ENCODE data around the gene MSH5.

Gene MSH5

GRCh38 chr6:31770860-31771259 is 31.1 kb downstream of the MSH5 start:
- Histone ChIP-seq H3K9me3 (ENCODE audit: low read length) (no peaks in the 10 kb centered on the region), H3K27ac (ENCODE audit: low read depth, low read length, poor library complexity, severe bottlenecking) (no peak overlapping the region), H3F3A (ENCODE audit: insufficient read depth, low read length) (no peaks in the 10 kb centered on the region), H2AFZ (ENCODE audit: low read length) (no peak overlapping the region), H3K4me2 (ENCODE audit: low read length) (no peak overlapping the region), H3K9me2 (ENCODE audit: low read depth, low read length) (no peaks in the 10 kb centered on the region), H3K36me3 (ENCODE audit: insufficient read depth, low read length) (no peaks in the 10 kb centered on the region), H3K4me1 (ENCODE audit: insufficient read depth, low read length, severe bottlenecking) (no peaks in the 10 kb centered on the region), H4K20me1 (ENCODE audit: insufficient read depth, low read length) (no peaks in the 10 kb centered on the region), H3K27me3 (ENCODE audit: insufficient read depth, low read length) (no peaks in the 10 kb centered on the region), H3K9ac (ENCODE audit: low read length) (no peak overlapping the region), H3K79me2 (ENCODE audit: insufficient read depth, low read length) (no peaks in the 10 kb centered on the region), H3K4me3 (ENCODE audit: low read depth, low read length, poor library complexity, severe bottlenecking) (no peak overlapping the region)
- TF ChIP-seq EZH2 (IDR thresholded peaks at IDR 0.05; ENCODE audit: borderline replicate concordance, low read length) = no peak
- no peak for TF ChIP-seq CTCF (IDR thresholded peaks at IDR 0.05; ENCODE audit: low read length)

DNA sequence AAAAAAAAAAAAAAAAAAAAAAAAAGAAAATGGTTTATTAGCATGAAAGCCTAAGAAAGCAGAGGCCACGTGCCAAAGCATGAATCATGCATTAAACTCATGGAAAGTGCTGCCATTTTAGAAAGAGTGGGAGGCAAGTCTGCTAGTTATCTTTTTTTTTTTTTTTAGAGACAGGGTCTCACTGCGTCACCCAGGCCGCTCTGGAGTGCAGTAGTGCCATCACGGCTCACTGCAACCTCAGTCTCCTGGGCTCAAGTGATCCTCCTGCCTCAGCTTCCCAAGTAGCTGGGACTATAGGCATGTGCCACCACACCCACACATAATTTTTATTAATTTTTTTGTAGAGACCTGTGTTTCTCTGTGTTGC is 32.2 kb downstream of the MSH5 start:
- Histone ChIP-seq H3K4me3 (ENCODE audit: low read depth, low read length, poor library complexity, severe bottlenecking) (no peak overlapping the region), H3K79me2 (ENCODE audit: insufficient read depth, low read length) (no peaks in the 10 kb centered on the region), H2AFZ (ENCODE audit: low read length) (no peak overlapping the region), H3K36me3 (ENCODE audit: insufficient read depth, low read length) (no peaks in the 10 kb centered on the region), H3K9ac (ENCODE audit: low read length) (no peak overlapping the region), H3F3A (ENCODE audit: insufficient read depth, low read length) (no peaks in the 10 kb centered on the region), H4K20me1 (ENCODE audit: insufficient read depth, low read length) (no peaks in the 10 kb centered on the region), H3K9me3 (ENCODE audit: low read length) (no peaks in the 10 kb centered on the region), H3K4me2 (ENCODE audit: low read length) (no peak overlapping the region), H3K27ac (ENCODE audit: low read depth, low read length, poor library complexity, severe bottlenecking) (no peak overlapping the region), H3K27me3 (ENCODE audit: insufficient read depth, low read length) (no peaks in the 10 kb centered on the region), H3K4me1 (ENCODE audit: insufficient read depth, low read length, severe bottlenecking) (peaks cover 3% of the 10 kb centered on the region), H3K9me2 (ENCODE audit: low read depth, low read length) (no peaks in the 10 kb centered on the region)
- TF ChIP-seq EZH2 (IDR thresholded peaks at IDR 0.05; ENCODE audit: borderline replicate concordance, low read length) (no peak), CTCF (IDR thresholded peaks at IDR 0.05; ENCODE audit: low read length) (no peak)

GRCh38 chr6:31775184-31775583 is 35.4 kb downstream of the MSH5 start:
- H3K9me3 ChIP-seq (ENCODE audit: low read length) = no peaks in the 10 kb centered on the region
- no peak overlapping the region for H3K4me3 ChIP-seq (ENCODE audit: low read depth, low read length, poor library complexity, severe bottlenecking)
- peaks cover 9% of the 10 kb centered on the region for H3K4me1 ChIP-seq (ENCODE audit: insufficient read depth, low read length, severe bottlenecking)
- H4K20me1 ChIP-seq (ENCODE audit: insufficient read depth, low read length) = no peaks in the 10 kb centered on the region
- no peaks in the 10 kb centered on the region for H3K9me2 ChIP-seq (ENCODE audit: low read depth, low read length)
- no peak overlapping the region for H3K4me2 ChIP-seq (ENCODE audit: low read length)
- H3K36me3 ChIP-seq (ENCODE audit: insufficient read depth, low read length) = peaks cover 27% of the 10 kb centered on the region
- H3K27ac ChIP-seq (ENCODE audit: low read depth, low read length, poor library complexity, severe bottlenecking) = no peak overlapping the region
- no peaks in the 10 kb centered on the region for H3K79me2 ChIP-seq (ENCODE audit: insufficient read depth, low read length)
- TF ChIP-seq CTCF (IDR thresholded peaks at IDR 0.05; ENCODE audit: low read length) = no peak
- TF ChIP-seq EZH2 (IDR thresholded peaks at IDR 0.05; ENCODE audit: borderline replicate concordance, low read length) = no peak
- no peak overlapping the region for H3K9ac ChIP-seq (ENCODE audit: low read length)
- H3K27me3 ChIP-seq (ENCODE audit: insufficient read depth, low read length) = no peaks in the 10 kb centered on the region
- no peaks in the 10 kb centered on the region for H3F3A ChIP-seq (ENCODE audit: insufficient read depth, low read length)
- H2AFZ ChIP-seq (ENCODE audit: low read length) = no peak overlapping the region

Measured in OCI-LY1 (cell line).